Measurements from ENCODE around the gene TPRG1L.

GRCh38 chr1:3652548-3653285 lies 27.9 kb downstream of the TPRG1L start:
- TF ChIP-seq CTCF (conservative IDR thresholded peaks at IDR 0.05; ENCODE audit: low read depth, low read length), result no peak
- TF ChIP-seq EZH2 (IDR thresholded peaks at IDR 0.05; ENCODE audit: borderline replicate concordance, low read depth, low read length, poor library complexity, severe bottlenecking), result no peak
